GM21515 (cell line): Measurements from ENCODE around the gene TAS2R13.

Experiments used
- ATAC-seq: cut with Tn5 transposase; IDR thresholded peaks from one replicate; pipeline ENCODE4 v1.9.1; 2021; ENCODE audit not compliant: unreplicated experiment

The TAS2R13 gene

GRCh38 chr12:10909462-10909861, at the start of gene TAS2R13:
TAS2R13 (minus strand) TSS chr12:10909562; CDS start chr12:10909298, 264 bp downstream.
- no peak for ATAC-seq

- no peak for ATAC-seq
These were observed 48.4 kb upstream of the TAS2R13 start for GRCh38 chr12:10957741-10958140.

- no peak for ATAC-seq
These were observed 46.7 kb upstream of the TAS2R13 start for GRCh38 chr12:10956085-10956484.

GRCh38 chr12:10952645-10953044, 43.3 kb upstream of the TAS2R13 start:
- ATAC-seq = no peak

GRCh38 chr12:10943167-10943566, 33.8 kb upstream of the TAS2R13 start:
- no peak for ATAC-seq

GRCh38 chr12:10941916-10942607, 32.7 kb upstream of the TAS2R13 start:
- ATAC-seq = no peak

GRCh38 chr12:10941369-10941768, 32.0 kb upstream of the TAS2R13 start:
- ATAC-seq = no peak

GRCh38 chr12:10940389-10940788, 31.0 kb upstream of the TAS2R13 start:
- ATAC-seq = no peak

GRCh38 chr12:10939163-10939562, 29.8 kb upstream of the TAS2R13 start, which contains the start of gene TAS2R14:
TAS2R14 (minus strand) TSS chr12:10939263; CDS start chr12:10939207, 56 bp downstream.
- ATAC-seq = no peak

- no peak for ATAC-seq
These were observed 27.1 kb upstream of the TAS2R13 start for GRCh38 chr12:10936506-10936905.

- ATAC-seq = no peak
These were observed 19.5 kb upstream of the TAS2R13 start, which contains the start of gene PRH2 for GRCh38 chr12:10928746-10929286. PRH2 (plus strand) TSS chr12:10929236; CDS start chr12:10929274, 38 bp downstream.

GRCh38 chr12:10926269-10926668, 16.9 kb upstream of the TAS2R13 start:
- no peak for ATAC-seq

GRCh38 chr12:10919809-10920208, 10.4 kb upstream of the TAS2R13 start:
- ATAC-seq = no peak

GRCh38 chr12:10910380-10910779, 1.0 kb upstream of the TAS2R13 start:
- ATAC-seq = no peak

- ATAC-seq = no peak
These were observed 4.7 kb downstream of the TAS2R13 start for GRCh38 chr12:10904686-10905085.

GRCh38 chr12:10901427-10901826, 7.9 kb downstream of the TAS2R13 start:
- ATAC-seq = no peak

GRCh38 chr12:10900972-10901371, 8.4 kb downstream of the TAS2R13 start:
- no peak for ATAC-seq

- ATAC-seq = no peak
These were observed 8.8 kb downstream of the TAS2R13 start for GRCh38 chr12:10900530-10900929.

- ATAC-seq = no peak
These were observed 12.5 kb downstream of the TAS2R13 start for GRCh38 chr12:10896854-10897253.

- no peak for ATAC-seq
These were observed 17.4 kb downstream of the TAS2R13 start for GRCh38 chr12:10891937-10892336.

- ATAC-seq = no peak
These were observed 20.1 kb downstream of the TAS2R13 start for GRCh38 chr12:10889226-10889625.

GRCh38 chr12:10884086-10884725, 25.2 kb downstream of the TAS2R13 start, which contains the start of gene PRH1:
PRH1 (minus strand) TSS chr12:10884255; CDS start chr12:10884217, 38 bp downstream.
- no peak for ATAC-seq
